Mesenchymal stem cell (in vitro differentiated cells and primary cell): ENCODE data around the gene SLC25A26.
A peak's percentile ranks its signal among the peaks of the same experiment; 100 is the strongest.

Experiments used
- DNase-seq: peaks from one replicate; pipeline ENCODE4 v3.0.0-alpha.2; 2013
- H2AFZ ChIP-seq: one replicate; pipeline ENCODE4 v1.6.1; 2013; ENCODE audit warnings: low read depth, mild to moderate bottlenecking, control low read depth, inconsistent platforms, low read length, moderate library complexity
- H2AK5ac ChIP-seq: 2 replicates; pipeline ENCODE4 v1.6.1; 2013; ENCODE audit warnings: low read length, moderate library complexity, mild to moderate bottlenecking, inconsistent platforms; ENCODE audit not compliant: severe bottlenecking
- H2BK120ac ChIP-seq: one replicate; pipeline ENCODE4 v1.6.1; 2013; ENCODE audit warnings: low read depth, mild to moderate bottlenecking, inconsistent platforms, low read length, moderate library complexity
- H2BK12ac ChIP-seq, 2 experiments: one replicate each; pipeline ENCODE4 v1.6.1; 2013; ENCODE audit warnings: inconsistent platforms in 2 of 2, low read length in 2 of 2, mild to moderate bottlenecking in 2 of 2, moderate library complexity in 2 of 2, control low read depth in 1 of 2
- H2BK15ac ChIP-seq: one replicate; pipeline ENCODE4 v1.6.1; 2013; ENCODE audit warnings: mild to moderate bottlenecking, low read depth, inconsistent platforms; ENCODE audit not compliant: poor library complexity, severe bottlenecking
- H2BK5ac ChIP-seq: 2 replicates; pipeline ENCODE4 v1.6.1; 2013; ENCODE audit warnings: low read depth, mild to moderate bottlenecking, low read length, control low read depth, inconsistent platforms; ENCODE audit not compliant: poor library complexity, severe bottlenecking
- H3K14ac ChIP-seq, 2 experiments: one replicate each; pipeline ENCODE4 v1.6.1; 2013; ENCODE audit warnings: inconsistent platforms in 2 of 2, low read length in 2 of 2, control low read depth in 1 of 2, mild to moderate bottlenecking in 1 of 2, moderate library complexity in 1 of 2
- H3K18ac ChIP-seq, 2 experiments: one replicate each; pipeline ENCODE4 v1.6.1; 2013; ENCODE audit warnings: inconsistent platforms in 2 of 2, low read length in 2 of 2, control low read depth in 1 of 2, low read depth in 1 of 2, mild to moderate bottlenecking in 1 of 2
- H3K23ac ChIP-seq, 2 experiments: one replicate each; pipeline ENCODE4 v1.6.1; 2013; ENCODE audit warnings: inconsistent platforms in 2 of 2, low read length in 2 of 2, mild to moderate bottlenecking in 2 of 2, moderate library complexity in 2 of 2, control low read depth in 1 of 2
- H3K27ac ChIP-seq: 2 replicates; pipeline ENCODE4 v1.5.1; 2013; ENCODE audit warnings: mild to moderate bottlenecking, moderate library complexity, low read length, control low read depth, inconsistent platforms; ENCODE audit not compliant: poor library complexity, severe bottlenecking
- H3K27me3 ChIP-seq, 2 experiments: 2 replicates each; pipeline versions ENCODE4 v1.6.1 to v1.7.0; 2013; ENCODE audit warnings: low read length in 2 of 2, mild to moderate bottlenecking in 2 of 2, moderate library complexity in 2 of 2, control low read depth in 1 of 2, inconsistent platforms in 1 of 2; ENCODE audit not compliant: control insufficient read depth in 1 of 2, insufficient read depth in 1 of 2
- H3K36me3 ChIP-seq, 2 experiments: 2 replicates each; pipeline versions ENCODE4 v1.6.1 to v1.7.0; 2013; ENCODE audit warnings: low read length in 2 of 2, control low read depth in 1 of 2, inconsistent platforms in 1 of 2, low read depth in 1 of 2, mild to moderate bottlenecking in 1 of 2; ENCODE audit not compliant: insufficient read depth in 2 of 2, control insufficient read depth in 1 of 2
- H3K4ac ChIP-seq, 2 experiments: one replicate each; pipeline ENCODE4 v1.6.1; 2013; ENCODE audit warnings: inconsistent platforms in 2 of 2, low read length in 2 of 2, mild to moderate bottlenecking in 2 of 2, moderate library complexity in 2 of 2, control low read depth in 1 of 2, low read depth in 1 of 2
- H3K4me1 ChIP-seq: 2 replicates; pipeline ENCODE4 v1.6.1; 2013; ENCODE audit warnings: low read depth, low read length, control low read depth; ENCODE audit not compliant: control insufficient read depth, insufficient read depth
- H3K4me2 ChIP-seq: 2 replicates; pipeline ENCODE4 v1.6.1; 2013; ENCODE audit warnings: low read length, mild to moderate bottlenecking, inconsistent platforms; ENCODE audit not compliant: poor library complexity, severe bottlenecking
- H3K4me3 ChIP-seq, 2 experiments: 2 replicates each; pipeline versions ENCODE4 v1.5.1 to v1.7.0; 2013; ENCODE audit warnings: low read length in 2 of 2, mild to moderate bottlenecking in 2 of 2, control low read depth in 1 of 2, low read depth in 1 of 2; ENCODE audit not compliant: insufficient read depth in 1 of 2
- H3K79me1 ChIP-seq: replicated peaks from 2 replicates; pipeline ENCODE4 v1.6.1; 2013; ENCODE audit warnings: mild to moderate bottlenecking, control low read depth, low read length, inconsistent platforms; ENCODE audit not compliant: poor library complexity, severe bottlenecking
- H3K9ac ChIP-seq: 2 replicates; pipeline ENCODE4 v1.7.0; 2013; ENCODE audit warnings: mild to moderate bottlenecking, low read length, moderate library complexity
- H3K9me3 ChIP-seq: 2 replicates; pipeline ENCODE4 v1.7.0; 2013; ENCODE audit warnings: mild to moderate bottlenecking, low read length; ENCODE audit not compliant: control insufficient read depth
- H4K8ac ChIP-seq: one replicate; pipeline ENCODE4 v1.6.1; 2013; ENCODE audit warnings: inconsistent platforms, mild to moderate bottlenecking, low read length, moderate library complexity
- H4K91ac ChIP-seq: one replicate; pipeline ENCODE4 v1.6.1; 2013; ENCODE audit warnings: mild to moderate bottlenecking, low read length, inconsistent platforms
- WGBS: methylation state at CpG from one replicate; pipeline ENCODE4 v1.1.7; 2013; ENCODE audit warnings: mixed read lengths; 5-methylcytosine and 5-hydroxymethylcytosine counted together

SLC25A26 gene

DNA sequence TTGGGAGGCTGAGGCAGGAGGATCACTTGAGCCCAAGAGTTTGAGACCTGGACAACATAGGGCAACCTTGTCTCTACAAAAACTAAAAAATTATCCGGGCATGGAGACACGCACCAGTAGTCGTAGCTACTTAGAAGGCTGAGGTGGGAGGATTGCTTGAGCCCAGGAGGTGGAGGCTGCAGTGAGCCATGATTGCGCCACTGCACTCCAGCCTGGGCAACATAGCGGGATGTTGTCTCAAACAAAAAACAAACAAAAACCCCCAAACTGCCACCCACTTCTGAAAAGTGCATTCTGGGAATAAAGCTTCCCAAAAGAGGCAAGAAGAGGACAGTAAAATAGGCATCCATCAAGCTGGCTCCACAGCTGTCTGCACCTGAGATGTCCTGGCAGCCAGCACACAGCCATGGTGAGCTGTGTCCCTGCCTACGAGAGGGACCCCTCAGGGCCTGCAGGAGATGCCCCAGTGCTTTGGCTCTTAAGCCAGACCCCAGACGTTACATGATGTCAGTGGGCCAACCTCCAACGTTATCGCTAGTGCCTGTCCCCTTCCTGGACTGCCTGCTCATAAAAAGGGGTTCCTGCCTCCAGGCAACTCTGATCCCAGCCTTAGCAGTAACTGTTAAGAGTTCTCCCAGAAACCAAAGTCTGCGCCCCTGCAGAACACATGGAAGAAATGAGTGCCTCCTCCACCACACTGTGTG is 178.9 kb downstream of the SLC25A26 start:
- WGBS = 97% methylated on average over 6 of the region's 10 CpGs
- Histone ChIP-seq H2AFZ (no peak overlapping the region), H3K4me1 (peaks cover 52% of the 10 kb centered on the region), H3K4me3 (no peak overlapping the region), H2BK120ac (no peak overlapping the region), H4K91ac (no peak overlapping the region), H2BK12ac (no peak overlapping the region), H2BK15ac (no peak overlapping the region), H3K4me2 (no peak overlapping the region), H3K27me3 (no peaks in the 10 kb centered on the region), H3K9ac (no peak overlapping the region), H3K4ac (no peak overlapping the region), H3K23ac (no peak overlapping the region), H3K18ac (peak overlapping the region in 1 of 2 experiments; percentile 37), H2AK5ac (peak overlapping the region; percentile 11), H3K79me1 (peaks cover 55% of the 10 kb centered on the region), H4K8ac (no peak overlapping the region), H2BK5ac (no peak overlapping the region), H3K36me3 (peaks cover 32 to 62% of the 10 kb centered on the region in 2 experiments), H3K27ac (no peak overlapping the region), H3K9me3 (no peaks in the 10 kb centered on the region), H3K14ac (no peak overlapping the region)
- DNase-seq = no peak

- no peak for DNase-seq
- Histone ChIP-seq H4K91ac (no peak overlapping the region), H3K79me1 (peaks cover 60% of the 10 kb centered on the region), H3K36me3 (peaks cover 24 to 67% of the 10 kb centered on the region in 2 experiments), H3K27ac (peak overlapping the region; percentile 48), H2BK12ac (no peak overlapping the region), H4K8ac (no peak overlapping the region), H2AFZ (no peak overlapping the region), H2BK120ac (no peak overlapping the region), H3K4ac (no peak overlapping the region), H2BK15ac (no peak overlapping the region), H3K9ac (no peak overlapping the region), H3K4me2 (peak overlapping the region; percentile 7), H3K27me3 (no peaks in the 10 kb centered on the region), H3K23ac (no peak overlapping the region), H3K14ac (no peak overlapping the region), H2AK5ac (peak overlapping the region; percentile 11), H3K4me1 (peaks cover 55% of the 10 kb centered on the region), H3K4me3 (no peak overlapping the region), H3K9me3 (no peaks in the 10 kb centered on the region), H3K18ac (peak overlapping the region in 1 of 2 experiments; percentile 1), H2BK5ac (no peak overlapping the region)
- WGBS = 63% methylated on average over 13 of the region's 15 CpGs
These were observed 179.8 kb downstream of the SLC25A26 start for GRCh38 chr3:66400411-66401156.

DNA sequence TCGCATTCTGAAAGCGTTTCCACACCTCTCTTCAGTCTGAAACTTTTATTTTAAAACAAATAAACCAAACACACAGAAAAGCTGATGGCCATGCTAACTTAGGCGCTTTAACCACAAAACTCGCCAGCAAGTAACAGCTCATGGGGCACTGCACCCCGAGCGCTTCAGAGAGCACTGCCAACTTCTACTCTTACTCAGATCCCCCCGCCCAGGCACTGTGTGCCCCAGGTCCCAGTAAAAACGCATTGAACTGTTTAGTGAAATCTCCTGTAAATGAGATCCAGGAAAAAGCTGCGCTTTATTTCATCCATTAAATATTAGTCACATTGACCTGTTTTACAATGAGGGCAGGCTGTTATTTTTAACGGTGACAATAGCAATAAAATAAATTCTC is 180.4 kb downstream of the SLC25A26 start:
- H3K9ac ChIP-seq = no peak overlapping the region
- H2BK120ac ChIP-seq = no peak overlapping the region
- 86% methylated on average over 7 of the region's 10 CpGs for WGBS
- peaks cover 54% of the 10 kb centered on the region for H3K79me1 ChIP-seq
- no peak overlapping the region for H2BK15ac ChIP-seq
- no peak overlapping the region for H2BK12ac ChIP-seq
- no peak overlapping the region for H3K23ac ChIP-seq
- H3K27ac ChIP-seq = peak overlapping the region; percentile 48
- no peak overlapping the region for H4K91ac ChIP-seq
- H2AFZ ChIP-seq = no peak overlapping the region
- no peak overlapping the region for H3K4me3 ChIP-seq
- peaks cover 19 to 67% of the 10 kb centered on the region in 2 experiments for H3K36me3 ChIP-seq
- H2AK5ac ChIP-seq = no peak overlapping the region
- no peaks in the 10 kb centered on the region for H3K27me3 ChIP-seq
- no peak overlapping the region for H3K4ac ChIP-seq
- H3K18ac ChIP-seq = no peak overlapping the region
- H3K14ac ChIP-seq = no peak overlapping the region
- H3K4me1 ChIP-seq = peaks cover 53% of the 10 kb centered on the region
- H2BK5ac ChIP-seq = no peak overlapping the region
- H3K9me3 ChIP-seq = no peaks in the 10 kb centered on the region
- peak overlapping the region; percentile 7 for H3K4me2 ChIP-seq
- no peak for DNase-seq
- H4K8ac ChIP-seq = no peak overlapping the region

DNA sequence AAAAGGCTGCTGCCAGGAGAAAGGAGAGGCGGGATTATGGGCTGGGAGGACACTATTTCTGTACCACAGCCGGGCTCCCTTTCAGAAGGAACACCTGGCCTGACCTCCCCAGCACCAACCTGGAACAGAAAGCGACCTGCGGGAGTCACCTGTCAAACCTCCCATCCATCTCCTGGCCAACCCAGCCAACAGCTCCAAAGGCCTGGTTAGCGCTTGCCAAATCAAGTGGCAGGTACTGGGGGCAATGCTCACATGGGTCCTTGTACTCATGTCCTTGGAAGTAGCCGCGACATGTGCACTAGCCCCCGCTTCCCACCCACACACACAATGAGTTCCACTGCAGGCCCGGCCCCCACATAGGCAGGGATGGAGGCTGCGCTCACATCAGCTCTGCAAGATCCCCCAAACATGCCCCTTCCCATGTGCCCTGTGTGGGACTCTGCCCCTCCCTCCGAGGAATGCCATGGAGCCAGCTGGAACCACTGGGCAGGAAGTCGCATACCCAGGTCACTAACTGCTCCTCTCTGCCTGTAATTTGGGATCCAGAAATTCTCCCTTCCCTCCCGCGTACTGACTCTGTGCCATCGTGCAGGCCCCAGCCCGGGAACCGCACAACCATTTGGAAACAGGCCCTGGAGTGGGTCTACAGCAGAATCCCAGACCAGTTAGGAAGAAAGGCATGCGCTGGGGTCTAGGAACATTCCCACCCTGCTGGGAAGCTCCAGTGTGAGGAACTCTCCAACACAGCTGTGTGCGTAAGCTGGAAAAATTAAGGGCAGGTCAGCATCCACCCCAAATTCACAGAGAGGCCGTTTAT is 181.1 kb downstream of the SLC25A26 start:
- Histone ChIP-seq H3K18ac (no peak overlapping the region), H2AFZ (no peak overlapping the region), H4K8ac (no peak overlapping the region), H3K23ac (no peak overlapping the region), H3K36me3 (peaks cover 19 to 68% of the 10 kb centered on the region in 2 experiments), H3K27ac (peak overlapping the region; percentile 47), H3K4me3 (no peak overlapping the region), H3K79me1 (peaks cover 56% of the 10 kb centered on the region), H3K4me2 (no peak overlapping the region), H3K9ac (no peak overlapping the region), H2BK15ac (no peak overlapping the region), H4K91ac (no peak overlapping the region), H2BK12ac (peak overlapping the region in 1 of 2 experiments; percentile 1), H2BK120ac (no peak overlapping the region), H3K14ac (no peak overlapping the region), H3K4me1 (peaks cover 51% of the 10 kb centered on the region), H2BK5ac (no peak overlapping the region), H3K4ac (no peak overlapping the region), H3K27me3 (no peaks in the 10 kb centered on the region), H3K9me3 (no peaks in the 10 kb centered on the region), H2AK5ac (peak overlapping the region; percentile 15)
- 96% methylated on average over 19 of the region's 20 CpGs for WGBS
- no peak for DNase-seq
